Stimulated activated CD4-positive, alpha-beta T cell treated with anti-CD3 and anti-CD28 coated beads, Interleukin-4, amount 100 ng/mL, for 1 hour (primary cell): ENCODE measurements around the gene MPDZ.
"Not testable (repeated sequence)": the region's sequence is repeated elsewhere in the genome, so short reads cannot be mapped to it uniquely, and the experiment has no call there.

Experiments used
- DNase-seq: peaks from one replicate; pipeline ENCODE4 v3.0.0-alpha.2; 2020

The MPDZ gene

DNA sequence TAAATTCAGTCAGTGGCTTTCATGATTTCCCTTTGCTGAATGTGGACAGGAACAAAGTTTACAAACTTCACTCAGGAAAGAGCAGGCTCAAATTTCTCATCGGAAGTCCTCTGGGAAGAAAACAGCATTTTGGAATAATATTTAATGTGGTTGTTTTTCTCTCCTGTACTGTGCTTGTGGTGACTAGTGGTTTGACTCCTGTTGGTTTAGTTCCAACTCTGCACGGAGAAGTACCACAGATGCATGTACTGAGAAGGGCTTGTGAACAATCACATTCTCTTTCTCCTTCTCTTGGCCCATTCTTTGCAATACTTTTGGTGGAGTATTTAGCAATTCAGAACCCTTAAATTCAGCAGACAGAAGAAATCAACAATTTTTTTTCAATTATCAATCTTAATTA lies 13.3 kb downstream of the MPDZ start:
- DNase-seq, result no peak

- DNase-seq, result no peak
Measured at GRCh38 chr9:13264788-13265187, 14.7 kb downstream of the MPDZ start.

DNA sequence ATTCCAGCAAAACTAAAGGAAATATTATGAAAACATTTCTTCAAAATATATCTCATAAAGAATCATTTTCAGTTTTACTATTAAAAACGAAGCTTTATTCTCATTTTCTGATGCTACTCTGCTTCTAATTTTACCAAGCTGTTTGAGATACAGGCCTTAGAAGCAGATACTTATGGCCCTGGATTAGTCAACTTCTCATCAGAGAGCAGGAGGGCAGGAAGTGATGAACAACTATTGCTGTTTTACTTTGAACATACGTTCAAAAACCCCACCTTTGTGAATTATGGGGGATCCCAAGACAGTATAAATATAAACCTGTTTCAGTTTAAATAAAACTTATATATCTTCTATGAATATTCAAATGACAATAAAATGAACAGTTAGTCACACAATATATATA lies 16.0 kb downstream of the MPDZ start:
- no peak for DNase-seq

DNA sequence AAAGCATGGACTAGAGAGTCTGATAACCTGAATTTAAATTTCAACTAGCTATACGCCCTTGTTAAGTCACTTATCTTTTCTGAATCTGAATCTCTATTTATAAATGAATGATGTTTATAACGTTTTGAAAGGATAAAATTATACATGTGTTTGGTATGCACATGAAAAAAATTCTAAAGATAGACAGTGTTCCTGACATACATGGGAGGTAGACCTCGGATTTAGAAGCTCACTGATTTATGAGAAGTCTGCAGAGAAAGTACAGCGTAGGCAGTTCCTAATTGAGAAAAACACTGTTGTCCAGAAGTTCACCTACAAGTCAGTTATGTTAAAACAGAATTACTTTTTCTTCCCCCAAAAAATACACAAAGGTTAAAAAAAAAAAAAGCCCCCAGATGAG lies 26.6 kb downstream of the MPDZ start:
- DNase-seq, result no peak

GRCh38 chr9:13244181-13244580 lies 35.3 kb downstream of the MPDZ start:
- DNase-seq, result no peak

DNA sequence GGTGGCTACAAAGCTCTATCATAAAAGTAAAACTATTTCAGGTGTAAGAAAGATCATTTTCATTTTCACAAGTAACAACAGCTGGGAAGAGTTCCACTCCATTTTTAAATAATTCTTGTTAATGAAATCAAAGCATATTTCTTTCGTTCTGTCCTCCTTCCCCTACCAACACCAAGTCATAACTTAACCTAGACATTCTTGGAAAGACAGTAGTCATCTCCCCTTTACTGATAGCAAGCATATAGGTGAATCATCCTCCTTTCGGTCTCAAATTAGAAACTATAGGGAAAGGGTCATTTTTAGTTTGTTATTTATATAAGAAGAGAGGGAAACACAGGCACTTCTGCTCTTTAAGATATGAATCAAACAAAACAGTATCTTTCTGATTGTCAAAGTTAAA lies 38.2 kb downstream of the MPDZ start:
- DNase-seq, result no peak

DNA sequence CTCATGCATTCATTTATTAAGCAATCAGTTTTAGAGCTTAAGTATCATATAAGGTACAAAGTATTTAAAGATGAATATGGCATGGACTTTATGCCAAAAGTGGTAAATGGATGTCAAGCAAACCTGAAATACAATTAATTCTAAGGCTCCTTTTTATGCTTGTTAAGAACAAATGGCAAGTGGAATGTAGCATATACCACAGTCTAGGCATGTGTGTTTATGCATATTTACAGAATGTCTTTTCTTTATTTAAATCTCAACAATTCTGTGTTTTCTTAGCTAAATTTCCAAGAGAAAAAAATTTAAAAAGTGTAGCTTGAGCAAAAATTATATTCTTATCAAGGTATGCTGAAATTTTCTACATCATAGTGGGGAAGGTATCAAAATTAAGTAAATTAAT lies 39.8 kb downstream of the MPDZ start:
- DNase-seq, result no peak

- DNase-seq, result no peak
Measured at GRCh38 chr9:13239208-13239607, 40.3 kb downstream of the MPDZ start.

GRCh38 chr9:13234932-13235331 lies 44.6 kb downstream of the MPDZ start:
- no peak for DNase-seq

GRCh38 chr9:13228431-13228830 lies 51.1 kb downstream of the MPDZ start:
- no peak for DNase-seq

GRCh38 chr9:13224366-13224765 lies 55.1 kb downstream of the MPDZ start:
- DNase-seq, result no peak

DNA sequence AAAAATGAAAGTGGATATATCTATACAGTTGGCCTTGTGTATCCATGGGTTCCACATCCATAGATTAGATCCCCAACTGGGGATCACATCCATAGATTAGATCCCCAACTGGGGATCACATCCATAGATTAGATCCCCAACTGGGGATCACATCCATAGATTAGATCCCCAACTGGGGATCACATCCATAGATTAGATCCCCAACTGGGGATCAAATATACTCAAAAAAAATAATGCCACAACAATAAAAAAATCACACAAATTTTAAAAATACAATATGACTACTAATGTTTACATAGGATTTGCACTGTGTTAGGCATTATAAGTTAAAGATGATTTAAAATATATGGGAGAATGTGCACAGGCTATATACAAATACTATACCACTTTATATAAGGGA lies 56.8 kb downstream of the MPDZ start:
- DNase-seq, result not testable (repeated sequence)

DNA sequence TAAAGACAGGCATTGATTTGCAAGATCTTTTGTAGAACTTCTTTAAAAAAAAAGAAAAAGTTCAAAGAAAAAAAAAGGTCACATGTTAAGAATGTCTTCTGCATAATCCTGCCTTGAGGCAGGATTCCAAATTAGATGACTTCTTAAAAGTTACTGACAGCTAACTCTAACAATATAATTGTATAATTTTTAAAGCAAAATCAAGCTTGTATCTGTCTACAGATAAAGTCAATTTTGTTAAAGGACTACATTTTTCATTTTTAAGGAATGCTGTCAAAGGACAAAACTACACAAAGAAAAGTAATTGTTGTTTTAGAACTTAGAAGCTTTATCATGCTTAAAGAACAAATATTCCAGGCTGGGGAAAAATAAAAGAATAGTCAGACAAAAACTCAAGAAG lies 57.8 kb downstream of the MPDZ start:
- DNase-seq, result no peak

DNA sequence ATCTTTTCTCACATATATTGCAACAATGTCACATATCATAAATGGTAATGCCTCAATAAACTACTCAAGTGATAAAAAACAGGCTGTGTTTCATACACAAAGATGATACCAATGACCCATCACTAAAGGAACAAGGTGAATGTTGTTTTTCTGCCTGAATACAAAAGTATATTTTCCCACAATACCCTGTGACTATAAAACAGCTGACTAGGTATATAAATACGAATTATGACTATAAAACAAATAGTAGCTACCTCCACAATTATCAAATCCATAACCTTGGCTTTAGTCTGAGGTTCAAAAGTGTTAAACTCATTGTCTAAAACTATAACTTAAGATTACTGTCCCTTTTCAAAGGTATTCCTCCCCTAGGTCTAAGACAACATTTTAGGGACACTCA lies 58.7 kb downstream of the MPDZ start:
- no peak for DNase-seq

DNA sequence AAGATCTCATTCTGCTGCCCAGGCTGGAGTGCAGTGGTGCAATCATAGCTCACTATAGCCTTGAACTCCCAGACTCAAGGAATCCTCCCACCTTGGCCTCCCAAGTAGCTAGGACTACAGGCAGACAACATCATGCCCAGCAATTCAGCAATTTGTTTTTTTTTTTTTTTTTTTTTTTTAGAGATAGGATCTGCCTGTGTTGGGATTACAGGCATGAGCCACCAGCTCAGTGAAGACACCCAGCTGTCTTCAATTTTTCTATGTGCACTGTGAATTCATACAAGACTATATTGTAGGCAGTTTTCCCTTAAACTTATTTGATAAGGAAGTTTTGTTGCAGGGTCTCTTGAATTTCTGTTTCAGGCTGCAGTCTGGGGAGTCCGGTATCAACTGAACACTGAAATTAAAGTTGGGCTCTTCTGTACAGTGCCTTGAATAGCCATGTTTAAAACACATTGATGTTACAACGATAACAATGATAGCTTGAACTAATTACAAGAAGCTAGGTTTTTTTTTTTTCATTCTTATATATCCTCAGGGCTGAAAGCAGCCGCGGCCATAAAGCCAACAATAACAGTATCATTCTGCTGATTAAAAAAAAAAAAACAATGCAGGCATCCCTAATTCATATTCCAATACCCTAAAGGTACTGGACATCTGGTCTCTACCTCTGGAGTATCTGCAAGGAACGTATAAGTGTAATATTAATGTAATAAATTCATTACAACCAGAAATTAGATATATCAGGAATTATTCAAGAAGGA lies 63.5 kb downstream of the MPDZ start:
- no peak for DNase-seq

- no peak for DNase-seq
Measured at GRCh38 chr9:13213998-13214397, 65.5 kb downstream of the MPDZ start.

DNA sequence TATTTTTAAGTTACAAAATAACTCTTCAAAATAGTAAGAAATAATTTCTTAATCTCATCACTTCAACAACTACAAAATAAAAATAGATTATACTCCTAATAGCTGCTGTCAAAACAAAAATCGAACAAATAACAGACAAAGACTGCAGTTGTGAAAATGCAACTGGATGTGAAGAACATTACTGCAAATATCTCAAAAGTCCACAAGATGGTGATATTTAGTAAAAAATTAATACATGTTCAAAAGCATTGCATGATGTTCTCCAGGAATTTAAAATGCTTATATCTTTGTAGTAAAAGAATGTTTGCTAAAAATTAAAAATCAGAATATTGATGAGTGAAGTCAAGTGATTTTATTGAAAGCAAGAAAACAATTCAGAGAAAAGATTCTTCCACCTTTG lies 66.2 kb downstream of the MPDZ start:
- DNase-seq, result no peak

- no peak for DNase-seq
Measured at GRCh38 chr9:13210306-13210705, 69.2 kb downstream of the MPDZ start.

GRCh38 chr9:13209498-13209897 lies 70.0 kb downstream of the MPDZ start:
- no peak for DNase-seq

DNA sequence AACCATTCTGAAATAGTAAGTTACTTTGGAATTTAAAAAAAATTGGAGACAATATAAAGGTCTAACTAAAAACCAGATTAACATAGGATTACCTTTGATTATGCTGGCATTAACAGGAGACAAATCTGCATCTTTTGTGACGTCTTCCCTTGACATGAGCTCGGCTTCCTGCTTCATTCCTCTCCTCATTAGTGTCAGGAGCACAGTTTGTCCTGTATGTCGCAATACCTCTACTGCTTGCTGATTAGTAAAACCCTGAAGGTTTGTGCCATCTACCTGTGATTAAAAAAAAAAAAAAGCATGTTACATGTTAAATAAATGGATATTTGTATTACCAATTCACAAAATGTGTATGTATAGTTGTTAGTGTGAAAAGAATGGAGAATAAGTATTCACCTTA lies 73.7 kb downstream of the MPDZ start:
- DNase-seq, result no peak

DNA sequence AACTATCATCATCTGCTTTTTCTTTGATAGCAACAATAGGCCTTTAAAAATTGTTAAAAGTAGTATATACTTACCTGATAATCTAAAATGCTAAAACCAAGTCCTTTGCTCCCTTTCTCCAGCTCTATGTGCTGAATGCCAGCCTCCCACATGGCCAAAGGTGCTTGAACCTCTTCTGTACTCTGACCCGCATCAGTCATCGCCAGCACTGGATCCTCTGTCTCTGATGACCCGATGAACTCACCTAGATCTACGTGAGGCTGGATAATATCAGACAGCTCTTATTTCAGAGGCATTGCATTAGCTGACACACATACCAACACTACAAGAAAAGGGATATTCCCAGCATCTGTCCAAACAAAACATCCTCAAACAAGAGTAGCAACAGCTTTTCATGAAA lies 89.5 kb downstream of the MPDZ start:
- DNase-seq, result no peak

- no peak for DNase-seq
Measured at GRCh38 chr9:13189362-13189761, 90.1 kb downstream of the MPDZ start.

- no peak for DNase-seq
Measured at GRCh38 chr9:13186774-13187173, 92.7 kb downstream of the MPDZ start.

- DNase-seq, result no peak
Measured at GRCh38 chr9:13186091-13186490, 93.4 kb downstream of the MPDZ start.

DNA sequence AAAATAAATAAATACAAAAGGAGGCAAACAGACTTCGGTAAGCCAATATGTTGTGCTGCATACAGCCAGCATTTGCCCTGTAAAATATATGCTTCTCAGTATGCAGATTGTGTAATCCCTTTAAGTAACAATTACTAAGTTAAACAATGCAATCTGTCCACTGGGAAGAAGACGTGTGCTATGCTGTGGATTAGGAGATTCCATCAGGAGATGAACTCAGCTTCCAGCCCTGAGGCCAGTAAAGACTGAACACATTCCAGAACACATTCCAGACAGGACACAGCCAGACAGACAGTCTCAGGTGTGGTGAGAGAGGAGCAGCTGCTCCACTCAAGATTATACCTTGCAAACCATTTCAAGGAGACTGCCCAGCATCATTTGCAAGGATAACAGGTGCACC lies 97.8 kb downstream of the MPDZ start:
- DNase-seq, result no peak

GRCh38 chr9:13179257-13179656 lies 100.2 kb downstream of the MPDZ start:
- no peak for DNase-seq
